GM19467 (cell line): Measurements from ENCODE around the gene HABP4.

ENCODE experiments used
- ATAC-seq: cut with Tn5 transposase; IDR thresholded peaks from one replicate; pipeline ENCODE4 v1.9.1; 2021; ENCODE audit warnings: mild to moderate bottlenecking, moderate library complexity; ENCODE audit not compliant: unreplicated experiment

HABP4 gene

GRCh38 chr9:96476013-96476412 lies 26.0 kb downstream of the HABP4 start:
- ATAC-seq: no peak

- no peak for ATAC-seq
Observed at GRCh38 chr9:96476591-96476990, 26.6 kb downstream of the HABP4 start.

GRCh38 chr9:96478829-96479371 lies 28.9 kb downstream of the HABP4 start:
- peak; percentile 72 for ATAC-seq

- no peak for ATAC-seq
Observed at GRCh38 chr9:96480736-96481135, 30.8 kb downstream of the HABP4 start.

GRCh38 chr9:96482476-96482875 lies 32.5 kb downstream of the HABP4 start:
- no peak for ATAC-seq

GRCh38 chr9:96483197-96483596 lies 33.2 kb downstream of the HABP4 start:
- no peak for ATAC-seq

- ATAC-seq: no peak
Observed at GRCh38 chr9:96483733-96484390, 33.9 kb downstream of the HABP4 start.

- ATAC-seq: peak; percentile 92
Observed at GRCh38 chr9:96484521-96484931, 34.6 kb downstream of the HABP4 start.

- ATAC-seq: no peak
Observed at GRCh38 chr9:96485280-96485679, 35.3 kb downstream of the HABP4 start.

GRCh38 chr9:96486386-96487028 lies 36.5 kb downstream of the HABP4 start:
- ATAC-seq: no peak

GRCh38 chr9:96487029-96487396 lies 37.0 kb downstream of the HABP4 start:
- ATAC-seq: no peak

GRCh38 chr9:96487949-96488348 lies 38.0 kb downstream of the HABP4 start:
- ATAC-seq: no peak

GRCh38 chr9:96489482-96489979 lies 39.6 kb downstream of the HABP4 start:
- no peak for ATAC-seq

GRCh38 chr9:96490534-96491078 lies 40.6 kb downstream of the HABP4 start:
- no peak for ATAC-seq

GRCh38 chr9:96491079-96491879 lies 41.3 kb downstream of the HABP4 start:
- ATAC-seq: no peak

GRCh38 chr9:96491880-96492525 lies 42.0 kb downstream of the HABP4 start:
- ATAC-seq: no peak

GRCh38 chr9:96492993-96493531 lies 43.1 kb downstream of the HABP4 start:
- ATAC-seq: no peak

- ATAC-seq: no peak
Observed at GRCh38 chr9:96493757-96494156, 43.8 kb downstream of the HABP4 start.

- ATAC-seq: no peak
Observed at GRCh38 chr9:96494215-96494800, 44.3 kb downstream of the HABP4 start.

- ATAC-seq: no peak
Observed at GRCh38 chr9:96495341-96495740, 45.4 kb downstream of the HABP4 start.
